GM18502 (cell line): ENCODE results near the gene NT5E.
"Not testable (repeated sequence)": the region's sequence is repeated elsewhere in the genome, so short reads cannot be mapped to it uniquely, and the experiment has no call there.

Experiments used
- ATAC-seq: cut with Tn5 transposase; IDR thresholded peaks from one replicate; pipeline ENCODE4 v1.9.1; 2021; ENCODE audit warnings: mild to moderate bottlenecking; ENCODE audit not compliant: unreplicated experiment, poor library complexity

The NT5E gene

DNA sequence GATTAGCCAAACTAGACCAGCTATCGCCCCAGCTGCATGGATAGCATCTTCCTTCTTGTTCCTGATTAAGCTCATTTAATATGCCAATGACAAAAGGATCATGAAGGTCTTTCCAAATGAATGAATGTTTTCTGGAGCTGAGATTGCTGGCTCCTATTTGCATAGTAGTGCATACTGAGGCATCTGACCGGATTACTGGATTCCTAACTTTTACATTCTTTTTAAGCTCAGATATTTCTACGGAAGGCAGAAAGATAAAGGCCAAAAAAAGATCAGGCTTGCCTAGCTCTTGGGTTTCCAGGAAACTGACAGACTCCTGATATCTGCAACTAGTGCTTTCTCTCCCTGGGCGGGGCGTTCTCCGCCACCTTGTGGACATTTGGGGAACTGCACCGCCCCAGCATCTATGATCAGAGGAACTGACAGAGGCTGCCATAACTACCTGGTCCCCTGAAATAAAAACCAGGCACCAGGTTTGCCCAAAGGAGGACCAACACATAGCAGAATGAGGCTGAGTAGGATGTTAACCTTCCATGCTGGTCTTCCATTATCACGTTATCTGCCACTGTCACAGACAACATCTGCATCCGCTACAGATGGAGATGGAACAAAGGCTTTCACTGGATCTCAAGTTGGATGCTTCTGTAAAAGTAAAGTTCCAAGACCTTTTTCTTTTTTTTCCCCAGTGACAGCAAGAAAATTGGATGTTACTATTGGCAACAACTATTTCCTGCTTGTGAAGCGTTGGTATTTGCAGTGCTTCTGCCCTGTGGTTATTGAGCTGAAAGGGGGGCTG is 33.2 kb downstream of the NT5E start:
- ATAC-seq: peak; percentile 92

DNA sequence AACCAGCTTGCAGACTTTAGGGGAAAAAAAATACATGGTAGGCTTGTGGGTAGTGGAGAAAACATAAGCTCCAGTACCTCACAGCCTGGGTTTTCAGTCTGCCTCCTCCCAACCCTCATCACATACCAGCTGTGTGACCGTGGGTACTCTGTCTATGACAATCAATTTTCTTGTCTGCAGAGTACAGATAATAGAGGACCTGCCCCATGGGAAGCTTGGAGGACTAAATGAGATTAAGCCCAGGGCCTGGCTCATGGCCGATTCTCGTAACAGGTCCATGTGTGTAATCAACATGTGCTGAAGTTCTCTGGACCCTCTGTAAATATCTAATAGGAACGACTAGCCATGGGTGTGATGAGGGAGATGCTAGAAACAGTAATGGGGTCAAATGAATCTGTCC is 34.0 kb downstream of the NT5E start:
- ATAC-seq: no peak

GRCh38 chr6:85484948-85485347 is 35.1 kb downstream of the NT5E start:
- ATAC-seq: no peak

- ATAC-seq: no peak
Measured at GRCh38 chr6:85490516-85491248, 40.8 kb downstream of the NT5E start.

- ATAC-seq: no peak
Measured at GRCh38 chr6:85493389-85493788, 43.5 kb downstream of the NT5E start.

- ATAC-seq: no peak
Measured at GRCh38 chr6:85494547-85495536, 45.0 kb downstream of the NT5E start.

GRCh38 chr6:85496009-85496579 is 46.2 kb downstream of the NT5E start:
- ATAC-seq: no peak

- ATAC-seq: no peak
Measured at GRCh38 chr6:85496856-85497255, 47.0 kb downstream of the NT5E start.

DNA sequence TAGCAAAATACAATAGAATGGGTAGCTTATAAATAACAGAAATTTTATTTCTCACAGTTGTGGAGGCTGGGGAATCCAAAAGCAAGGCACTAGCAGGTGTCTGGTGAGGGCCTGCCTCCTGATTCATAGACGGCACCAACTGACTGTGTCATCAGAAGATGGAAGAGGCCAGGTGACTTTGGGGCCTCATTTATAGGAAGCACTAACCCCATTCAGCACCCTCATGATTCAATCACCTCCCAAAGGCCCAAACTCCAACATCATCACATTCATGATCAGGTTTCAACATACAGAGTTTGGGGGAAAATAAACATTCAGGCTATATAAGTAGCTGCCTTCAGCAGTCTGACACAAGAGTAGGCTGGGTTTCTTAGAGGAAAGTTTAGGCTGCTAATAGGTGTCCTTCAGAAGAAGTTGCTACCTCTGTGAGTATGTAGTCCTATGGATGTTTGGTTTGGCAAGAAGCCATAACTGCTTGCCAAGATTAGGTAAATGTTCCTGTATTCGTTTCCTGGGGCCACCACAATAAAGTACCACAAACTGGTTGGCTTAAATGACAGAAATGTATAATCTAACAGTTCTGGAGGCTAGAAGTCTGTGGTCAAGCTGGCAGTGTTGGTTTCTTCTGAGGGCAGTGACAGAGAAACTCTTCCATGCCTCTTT is 48.8 kb downstream of the NT5E start:
- ATAC-seq: no peak

- no peak for ATAC-seq
Measured at GRCh38 chr6:85506441-85507093, 56.7 kb downstream of the NT5E start.

GRCh38 chr6:85516168-85516567 is 66.3 kb downstream of the NT5E start:
- ATAC-seq: no peak

DNA sequence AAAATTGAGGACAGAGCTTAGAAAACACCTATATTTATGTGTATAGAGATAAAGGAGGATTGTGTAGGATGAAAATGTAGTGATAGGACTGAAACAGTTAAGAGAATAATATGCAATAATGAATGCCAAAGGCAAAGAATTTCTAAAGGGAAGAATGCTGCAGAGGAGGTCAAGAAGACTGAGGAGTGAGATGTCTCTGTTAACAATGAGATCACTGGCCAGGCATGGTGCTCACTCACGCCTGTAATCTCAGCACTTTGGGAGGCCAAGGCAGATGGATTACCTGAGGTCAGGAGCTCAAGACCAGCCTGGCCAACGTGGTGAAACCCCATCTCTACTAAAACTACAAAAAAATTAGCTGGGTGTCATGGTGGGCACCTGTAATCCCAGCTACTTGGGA is 74.4 kb downstream of the NT5E start:
- ATAC-seq: not testable (repeated sequence)

GRCh38 chr6:85537055-85537494 is 87.2 kb downstream of the NT5E start:
- no peak for ATAC-seq

DNA sequence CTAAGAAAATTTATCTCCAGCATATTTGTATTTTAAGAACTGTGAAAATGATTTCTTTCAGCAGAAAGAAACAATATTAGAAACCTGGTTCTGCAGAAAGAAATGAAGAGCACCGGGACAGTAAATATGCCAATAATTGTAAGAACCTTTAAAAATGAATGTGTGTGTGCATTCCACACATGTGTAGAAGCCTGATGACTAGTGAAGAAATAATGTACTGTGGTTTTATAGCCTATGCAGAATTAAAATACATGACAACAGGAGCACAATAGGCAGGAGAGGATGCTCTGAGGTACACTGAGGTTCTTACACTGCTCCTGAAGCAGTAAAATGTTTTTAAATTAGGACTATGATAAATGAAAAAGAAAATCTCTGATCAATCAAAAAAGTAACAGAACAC is 94.9 kb downstream of the NT5E start:
- ATAC-seq: no peak
